AG04449 (cell line): Measurements from ENCODE around the gene KRT83.

Experiments
- CTCF ChIA-PET: fragments of 350-600 bp; formaldehyde crosslinking; extraction: SDS; loops from one replicate; lab custom pipeline; 2021; ENCODE audit warnings: antibody characterized with exemption; lab: Yijun Ruan, JAX
- POLR2A ChIA-PET: fragments of 400-600, 350-600 bp; formaldehyde crosslinking; extraction: SDS; loops from one replicate; lab custom pipeline; 2020; ENCODE audit warnings: antibody characterized with exemption, inconsistent platforms; lab: Yijun Ruan, JAX
- DNase-seq: peaks from one replicate; pipeline ENCODE4 v3.0.0-alpha.2; 2010; ENCODE audit warnings: low read depth, low spot score
- H3K4me3 ChIP-seq: 2 replicates; pipeline ENCODE4 v1.5.1; 2011; ENCODE audit warnings: low read depth, mild to moderate bottlenecking, control low read depth, low read length
- CTCF ChIP-seq: IDR thresholded peaks from one replicate; pipeline ENCODE4 v1.5.1; 2011; ENCODE audit warnings: mild to moderate bottlenecking, moderate library complexity, low read length, control low read depth, inconsistent platforms; ENCODE audit not compliant: insufficient read depth; ENCODE audit errors: missing control alignments

Gene KRT83

DNA sequence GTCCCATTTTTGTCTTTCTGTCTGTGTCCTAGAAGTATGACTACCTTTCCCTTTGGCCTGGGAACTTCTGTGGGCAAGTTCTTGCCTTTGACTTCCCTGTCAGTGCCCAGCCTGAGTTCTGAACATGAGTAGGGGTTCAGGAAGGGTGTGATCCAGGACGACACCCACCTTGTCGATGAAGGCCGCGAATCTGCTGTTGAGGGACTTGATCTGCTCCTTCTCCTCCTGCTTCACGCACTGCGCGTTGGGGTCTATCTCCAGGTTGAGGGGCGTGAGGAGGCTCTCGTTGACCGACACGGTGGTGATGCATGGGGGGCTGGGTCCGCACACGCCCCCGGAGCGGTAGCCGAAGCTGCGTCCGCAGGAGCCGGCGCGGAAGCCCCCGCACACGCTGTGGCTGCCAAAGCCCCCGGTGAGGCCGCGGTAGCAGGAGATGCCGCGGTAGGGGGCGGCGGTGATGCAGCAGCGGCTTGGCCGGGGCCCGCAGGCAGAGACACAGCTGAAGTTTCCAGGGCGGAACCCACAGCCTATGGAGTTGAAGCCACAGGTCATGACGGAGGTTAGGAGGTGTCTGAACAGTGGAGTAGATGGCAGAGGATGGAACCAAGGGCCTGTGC is at the start of gene KRT83:
Gene KRT83, minus strand, starts transcription at position 615 of the 617 bp plus-strand sequence. Its CDS starts 63 bp downstream, at position 552.
- DNase-seq, result no peak
- H3K4me3 ChIP-seq, result no peak within 1 kb of the TSS
- POLR2A ChIA-PET, result no interaction called here
- TF ChIP-seq CTCF, result no peak
- CTCF ChIA-PET, result interaction anchor here (1.7 to 12.4 kb wide), 3 partner anchors 12 to 42 kb away, joined by 5 to 182 read pairs (median 6); no protein-coding TSS in a partner anchor

GRCh38 chr12:52369809-52370208 is 48.6 kb upstream of the KRT83 start:
- no peak for DNase-seq
- ChIA-PET POLR2A (no interaction called here), CTCF (interaction anchor here (0.7 to 17.9 kb wide), 16 partner anchors 10 to 611 kb away, joined by 3 to 488 read pairs (median 8); partner anchors contain the start of gene KRT84)
- TF ChIP-seq CTCF, result no peak
- H3K4me3 ChIP-seq, result no peak overlapping the region

DNA sequence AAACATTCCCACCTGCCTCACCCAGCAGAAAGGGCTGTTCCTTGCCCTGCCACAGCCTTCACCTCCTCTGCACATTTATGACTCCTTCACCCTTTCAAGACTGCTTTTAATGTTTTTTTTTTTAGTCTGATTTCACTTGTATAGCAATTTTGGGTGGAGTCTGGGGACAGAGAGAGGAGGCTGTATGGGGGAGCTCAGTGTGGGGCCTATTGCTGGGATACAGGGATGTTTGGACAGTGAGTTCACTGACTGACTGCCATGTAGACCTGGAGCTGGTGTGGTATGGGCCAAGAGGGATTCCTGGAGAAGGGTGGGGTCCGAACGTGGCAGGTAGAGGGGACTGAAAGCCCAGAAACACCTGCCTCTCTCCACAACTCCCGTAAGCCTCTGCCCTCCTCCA is 48.0 kb upstream of the KRT83 start:
- TF ChIP-seq CTCF, result no peak
- ChIA-PET CTCF (interaction anchor here (1.1 to 17.9 kb wide), 12 partner anchors 9 to 611 kb away, joined by 3 to 488 read pairs (median 14); partner anchors contain the start of gene KRT84), POLR2A (no interaction called here)
- no peak for DNase-seq
- H3K4me3 ChIP-seq, result no peak overlapping the region

DNA sequence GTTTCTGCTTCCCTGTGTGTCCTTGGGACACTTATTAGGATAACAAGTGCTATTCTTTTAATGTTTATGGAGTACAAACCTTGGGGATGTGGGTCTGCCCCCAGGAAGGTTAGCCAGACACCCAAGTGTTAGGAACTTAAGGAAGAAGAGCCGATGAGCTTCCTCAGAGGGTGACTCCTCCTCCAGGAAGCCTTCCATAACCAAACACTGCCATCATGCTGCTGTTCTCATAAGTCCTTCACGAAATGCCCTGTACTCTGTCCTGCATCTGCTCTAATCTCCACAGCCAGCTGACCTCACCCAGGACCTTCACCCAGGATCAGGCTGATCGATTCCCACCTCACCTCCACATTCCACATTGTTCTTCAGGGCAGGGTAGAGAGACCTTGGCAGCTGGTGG is 47.3 kb upstream of the KRT83 start:
- H3K4me3 ChIP-seq, result no peak overlapping the region
- ChIA-PET CTCF (interaction anchor here (0.6 to 17.9 kb wide), 12 partner anchors 8 to 612 kb away, joined by 3 to 488 read pairs (median 14); partner anchors contain the start of gene KRT84), POLR2A (interaction anchor here (0.5 kb wide), 1 partner anchor 133 kb away, joined by 3 read pairs; no protein-coding TSS in a partner anchor)
- no peak for TF ChIP-seq CTCF
- no peak for DNase-seq

DNA sequence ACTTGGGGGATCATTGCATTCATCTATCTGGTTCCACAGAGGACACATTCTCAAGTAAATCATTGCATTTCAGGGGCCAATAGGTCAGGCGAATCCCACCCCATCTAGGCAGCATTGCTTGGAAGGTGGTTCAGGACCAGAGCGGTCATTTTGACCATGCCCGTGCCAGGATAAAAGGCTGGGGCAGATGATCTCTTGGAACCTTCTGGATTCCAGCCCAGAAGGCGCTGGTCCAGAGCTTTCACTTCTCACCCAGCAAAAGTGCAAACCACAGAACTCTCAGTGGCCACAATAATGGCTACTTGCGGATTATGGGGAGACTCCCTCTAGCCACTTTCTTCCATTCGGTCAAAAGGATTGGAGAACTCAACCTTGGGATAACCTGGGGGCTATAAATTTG is 46.7 kb upstream of the KRT83 start:
- TF ChIP-seq CTCF, result no peak
- CTCF ChIA-PET, result interaction anchor here (0.6 to 17.9 kb wide), 8 partner anchors 8 to 512 kb away, joined by 3 to 488 read pairs (median 38); partner anchors contain the start of gene KRT84
- H3K4me3 ChIP-seq, result no peak overlapping the region
- DNase-seq, result no peak
- POLR2A ChIA-PET, result no interaction called here

DNA sequence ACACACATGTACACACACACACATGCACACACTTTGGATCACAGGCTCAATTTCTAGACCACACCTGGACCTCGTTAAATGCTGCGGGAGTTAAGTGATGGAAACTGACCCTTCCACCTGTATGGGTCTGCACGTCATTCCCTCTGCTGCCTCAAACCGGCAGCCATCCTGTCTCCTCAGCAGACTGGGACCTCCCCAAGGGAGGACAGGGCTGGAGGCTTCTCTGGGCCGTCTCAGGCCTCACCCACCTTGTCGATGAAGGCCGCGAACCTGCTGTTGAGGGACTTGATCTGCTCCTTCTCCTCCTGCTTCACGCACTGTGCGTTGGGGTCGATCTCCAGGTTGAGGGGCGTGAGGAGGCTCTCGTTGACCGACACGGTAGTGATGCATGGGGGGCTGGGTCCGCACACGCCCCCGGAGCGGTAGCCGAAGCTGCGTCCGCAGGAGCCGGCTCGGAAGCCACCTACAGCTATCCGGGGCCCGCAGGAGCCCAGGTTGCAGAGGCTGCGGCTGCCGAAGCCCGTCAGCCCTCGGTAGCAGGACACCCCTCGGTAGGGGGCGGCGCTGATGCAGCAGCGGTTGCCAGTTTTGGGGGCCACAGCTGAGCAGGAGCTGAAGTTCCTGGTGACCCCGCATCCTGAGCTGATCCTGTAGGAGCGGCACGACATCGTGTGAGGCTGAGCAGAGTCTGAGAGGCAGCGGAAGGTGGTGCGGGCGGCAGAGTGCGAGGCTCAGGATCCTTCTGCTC is 45.7 kb upstream of the KRT83 start, which contains the start of gene KRT85:
Gene KRT85, minus strand, starts transcription at position 744 of the 748 bp plus-strand sequence. Its CDS starts 76 bp downstream, at position 668.
- no peak for DNase-seq
- ChIA-PET CTCF (interaction anchor here (2.7 to 17.9 kb wide), 3 partner anchors 17 to 513 kb away, joined by 12 to 488 read pairs (median 137); partner anchors contain the start of gene KRT84), POLR2A (no interaction called here)
- TF ChIP-seq CTCF, result no peak
- H3K4me3 ChIP-seq, result no peak within 1 kb of the TSS
